GM10847 (cell line): ENCODE measurements around the gene VWA3B.

ENCODE experiments used
- POLR2A ChIP-seq: IDR thresholded peaks from 2 replicates; pipeline ENCODE4 v1.6.1; 2011; ENCODE audit not compliant: insufficient read length; ENCODE audit errors: extremely low read depth

VWA3B gene

DNA sequence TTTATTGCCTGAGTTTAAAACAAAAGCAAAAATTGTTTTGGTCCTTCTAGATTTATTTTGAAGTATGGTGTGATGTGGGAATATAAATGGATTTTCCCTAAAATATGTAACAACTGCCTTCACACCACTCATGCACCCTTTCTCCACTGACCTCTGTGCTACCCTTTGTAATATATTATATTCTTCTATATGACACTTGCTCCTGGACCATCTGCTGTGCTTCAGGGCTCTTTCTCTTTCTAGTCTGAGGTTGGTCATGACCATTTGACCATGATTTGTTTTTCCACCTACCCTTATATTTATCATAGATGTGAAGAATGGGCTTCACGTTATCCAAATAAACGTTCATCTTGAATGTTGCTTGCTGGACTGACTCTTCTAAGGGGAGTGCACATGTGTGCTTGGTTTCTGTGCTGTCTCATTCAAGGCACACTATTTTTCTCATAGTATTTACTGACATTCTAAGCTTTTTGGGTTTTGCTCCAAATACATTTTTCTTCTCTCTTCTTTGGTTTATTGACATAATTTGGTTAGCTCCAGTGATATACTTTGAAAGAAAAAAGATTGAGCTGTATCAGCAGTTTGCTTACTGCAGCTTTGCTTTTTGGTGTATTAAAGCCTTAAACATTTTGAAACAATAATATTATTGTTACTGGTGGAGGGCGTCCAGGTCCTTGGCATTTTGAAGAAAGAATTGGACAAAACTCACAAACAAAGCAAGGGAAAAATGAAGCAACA is 61.8 kb downstream of the VWA3B start:
- no peak for TF ChIP-seq POLR2A

DNA sequence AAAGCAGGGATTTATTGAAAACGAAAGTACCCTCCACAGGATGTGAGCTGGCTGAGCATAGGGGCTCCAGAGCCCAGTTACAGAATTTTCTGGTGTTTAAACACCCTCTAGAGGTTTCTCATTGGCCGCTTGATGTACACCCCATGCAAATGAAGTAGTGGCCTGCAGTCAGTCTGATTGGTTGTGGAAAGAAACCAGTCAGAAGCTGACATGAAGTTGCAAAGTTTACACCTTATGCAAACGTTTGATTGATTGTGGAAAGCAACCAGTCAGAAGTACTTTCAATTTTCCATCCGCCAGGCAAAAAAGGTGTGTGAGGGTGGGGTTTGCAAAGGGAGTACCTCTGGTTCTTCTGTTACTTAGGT is 62.3 kb downstream of the VWA3B start:
- TF ChIP-seq POLR2A, result no peak

DNA sequence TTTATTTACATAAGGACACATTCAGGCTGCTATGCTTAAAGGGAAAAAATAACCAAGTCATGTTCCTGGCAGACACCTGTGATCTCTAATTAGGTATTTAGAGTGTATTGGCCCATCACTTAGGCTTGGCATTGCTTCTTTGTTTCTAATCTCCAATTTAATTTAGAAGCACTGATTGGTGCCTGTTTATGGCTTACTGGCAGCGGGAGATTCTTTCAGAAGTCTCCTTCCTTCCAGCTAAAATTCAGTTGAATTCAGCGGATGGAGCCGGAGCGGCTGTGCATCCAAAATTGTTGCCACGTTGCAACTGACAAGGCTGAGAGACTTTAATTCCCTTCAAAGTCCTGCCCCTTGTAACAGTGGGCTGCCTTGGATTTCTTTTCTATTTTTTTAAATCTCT is 66.5 kb downstream of the VWA3B start:
- TF ChIP-seq POLR2A, result no peak

DNA sequence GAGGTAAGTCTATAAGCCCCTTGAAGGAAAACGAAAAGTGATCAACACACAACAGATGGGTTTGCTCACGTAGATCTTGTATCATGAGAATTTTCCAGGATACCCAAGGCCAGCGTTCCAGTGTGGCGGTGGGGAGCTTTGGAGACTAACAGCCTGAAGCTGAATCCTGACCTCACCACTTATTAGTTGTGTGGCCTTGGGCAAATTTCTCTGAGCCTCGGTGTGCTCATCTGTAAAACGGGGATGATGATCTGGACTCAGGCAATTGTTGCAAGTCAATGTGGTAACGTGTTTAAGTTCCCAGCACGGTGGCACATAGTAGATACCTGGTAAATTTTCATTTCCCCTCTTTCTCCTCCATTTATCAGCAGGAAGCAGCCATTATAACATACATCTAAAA is 68.3 kb downstream of the VWA3B start:
- no peak for TF ChIP-seq POLR2A

DNA sequence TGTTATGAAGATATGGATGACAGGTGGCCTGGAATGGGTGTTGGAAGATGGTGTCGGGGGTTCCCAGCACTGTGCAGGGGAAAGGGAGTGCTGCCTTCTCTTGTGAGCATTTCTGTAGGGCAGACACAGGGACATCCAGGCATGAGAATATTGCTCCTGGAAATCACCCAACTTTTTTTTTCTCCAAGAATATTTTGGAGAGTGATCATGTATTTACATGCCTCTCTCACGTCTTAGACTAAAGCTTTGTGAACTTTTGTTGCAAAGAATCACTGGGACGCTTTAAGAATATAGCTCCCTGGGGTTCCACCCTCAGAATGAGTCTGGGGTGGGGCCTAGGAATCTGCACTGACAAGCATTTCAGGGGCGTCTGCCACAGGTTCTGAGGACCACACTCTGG is 68.7 kb downstream of the VWA3B start:
- no peak for TF ChIP-seq POLR2A

DNA sequence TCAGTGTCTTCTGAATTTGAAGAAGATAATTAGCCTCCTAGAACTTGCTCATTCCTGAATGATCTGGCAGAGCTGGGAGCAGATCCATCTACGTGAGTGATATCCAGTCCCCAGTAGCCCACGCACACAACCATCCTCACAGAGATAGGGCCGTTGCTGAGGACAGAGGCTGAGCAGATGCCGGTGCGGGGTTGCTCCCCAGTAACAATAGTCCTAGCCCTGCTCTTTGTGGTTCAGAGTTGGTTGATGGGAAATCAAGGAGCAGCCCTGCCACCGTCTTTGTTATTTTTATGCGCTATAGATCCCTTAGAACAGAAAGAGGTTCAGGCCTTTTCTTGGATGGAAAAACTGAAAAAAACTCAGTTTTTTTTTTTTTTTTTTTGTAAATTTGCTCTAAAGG is 69.3 kb downstream of the VWA3B start:
- no peak for TF ChIP-seq POLR2A

DNA sequence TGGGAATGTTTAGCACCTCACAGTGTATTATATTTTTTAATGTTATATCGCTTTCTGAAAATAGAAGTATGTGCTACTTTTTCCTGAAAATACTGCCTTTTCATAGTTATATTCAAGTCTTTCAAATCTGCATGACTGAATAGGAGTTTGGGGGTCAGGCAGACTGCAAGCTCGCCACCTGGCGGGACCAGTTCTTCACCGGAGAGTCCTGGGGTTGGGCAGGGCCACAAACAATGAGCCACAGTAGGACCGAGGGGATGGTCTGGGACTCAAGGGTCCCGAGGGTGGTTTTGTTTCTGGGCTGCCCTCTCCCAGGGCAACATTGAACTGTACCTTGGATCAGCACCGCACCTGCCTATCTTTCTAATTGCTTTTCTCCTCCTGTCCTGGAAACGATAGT is 70.6 kb downstream of the VWA3B start:
- no peak for TF ChIP-seq POLR2A

DNA sequence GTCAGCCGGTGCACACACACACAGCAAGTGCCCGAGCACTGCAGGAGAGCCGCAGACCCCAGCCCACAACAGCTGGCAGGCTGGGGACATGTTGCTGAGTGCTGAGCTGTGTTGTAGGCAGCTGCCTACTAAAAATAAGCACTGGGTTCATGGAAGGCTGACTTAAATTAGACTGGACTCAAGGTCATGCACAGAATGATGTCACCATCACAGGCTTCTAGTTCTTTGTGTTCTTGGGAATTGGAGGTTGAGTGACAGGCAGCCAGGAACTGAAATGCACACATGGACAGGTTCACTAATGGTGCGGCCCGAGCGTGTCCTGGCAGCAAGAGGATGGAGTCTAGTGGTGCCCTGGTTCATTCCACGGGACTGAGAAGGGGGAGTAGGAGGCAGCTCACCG is 71.3 kb downstream of the VWA3B start:
- TF ChIP-seq POLR2A, result no peak

DNA sequence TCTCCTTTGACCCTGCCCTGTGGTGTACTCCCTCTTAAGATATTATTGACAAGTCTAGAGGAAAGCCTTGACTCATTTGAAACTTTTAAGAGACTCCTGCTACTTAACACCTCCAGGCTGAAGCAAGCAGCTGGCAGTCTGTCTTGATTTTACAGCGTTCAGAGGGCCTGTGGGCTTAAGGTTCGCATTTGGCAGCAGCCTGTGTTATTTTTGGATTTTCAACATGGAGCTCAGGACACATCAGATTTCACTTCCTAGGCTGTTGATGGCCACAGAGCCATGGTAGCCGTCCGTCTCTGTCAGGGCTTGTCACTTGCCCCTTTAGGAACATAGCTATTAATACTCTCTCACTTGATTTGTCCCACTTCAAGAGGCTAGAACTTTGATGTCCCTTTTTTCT is 73.6 kb downstream of the VWA3B start:
- no peak for TF ChIP-seq POLR2A

DNA sequence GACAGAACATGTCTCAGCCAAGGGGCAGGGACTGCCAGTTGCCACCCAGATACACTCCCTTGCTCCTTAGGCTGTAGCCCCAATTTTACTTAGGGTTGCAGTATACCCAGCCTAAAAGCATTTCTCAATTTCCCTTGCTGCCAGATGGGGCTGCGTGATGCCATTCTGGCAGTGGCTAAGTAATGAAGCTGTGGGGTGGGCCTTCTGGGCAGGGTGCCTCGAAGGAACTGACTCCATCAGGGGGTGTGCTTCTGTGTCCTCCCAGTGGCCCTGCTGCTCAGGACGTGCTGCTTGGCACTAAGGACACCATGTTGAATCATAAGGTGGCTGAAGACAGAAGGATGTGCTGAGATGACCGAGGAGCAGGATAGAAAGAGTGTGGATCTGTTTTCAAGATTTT is 74.2 kb downstream of the VWA3B start:
- no peak for TF ChIP-seq POLR2A

DNA sequence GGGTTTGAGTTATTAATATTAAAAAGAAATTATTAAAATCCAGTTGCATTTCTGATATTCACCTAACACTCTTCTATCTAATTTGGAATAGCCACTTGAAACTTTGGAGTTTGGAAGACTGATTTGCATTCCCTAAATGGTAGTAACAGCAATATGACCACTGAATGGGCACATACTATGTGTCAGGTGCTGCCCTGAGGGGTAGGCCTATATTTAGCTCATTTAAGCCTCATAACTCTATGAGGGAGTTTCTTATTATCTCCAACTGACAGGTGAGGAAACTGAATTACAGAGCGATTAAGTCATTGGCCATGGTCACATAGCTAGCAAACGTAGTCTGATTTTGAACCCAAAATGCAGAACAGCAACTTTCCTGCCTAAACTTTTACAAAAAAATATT is 77.3 kb downstream of the VWA3B start:
- TF ChIP-seq POLR2A, result no peak

DNA sequence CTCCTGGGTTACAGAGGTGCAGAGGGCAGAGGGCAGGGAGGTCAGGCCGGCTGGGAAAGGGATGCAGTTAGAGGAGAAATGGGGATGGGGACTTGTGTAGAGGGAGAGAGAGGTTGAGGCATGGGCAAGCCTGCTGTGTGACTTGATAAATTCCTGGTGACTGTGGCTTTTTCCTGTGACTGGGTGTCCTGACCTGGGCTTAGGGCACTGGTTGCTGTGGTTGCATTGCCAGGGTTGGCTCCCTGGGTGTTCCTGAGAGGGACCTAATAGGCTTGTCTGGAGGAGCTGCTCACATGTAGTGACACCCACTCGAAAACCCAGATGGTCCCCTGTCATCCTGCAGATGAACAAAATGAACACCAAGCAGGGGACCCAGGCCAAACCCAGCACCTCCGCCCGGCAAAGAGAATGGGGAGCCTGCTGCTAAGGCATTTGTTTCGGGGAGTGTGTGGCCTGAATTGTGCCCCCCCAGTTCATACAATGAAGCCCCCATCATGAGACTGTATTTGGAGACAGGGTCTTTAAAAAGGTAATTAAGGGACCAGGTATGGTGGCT is 78.6 kb downstream of the VWA3B start:
- TF ChIP-seq POLR2A, result no peak

DNA sequence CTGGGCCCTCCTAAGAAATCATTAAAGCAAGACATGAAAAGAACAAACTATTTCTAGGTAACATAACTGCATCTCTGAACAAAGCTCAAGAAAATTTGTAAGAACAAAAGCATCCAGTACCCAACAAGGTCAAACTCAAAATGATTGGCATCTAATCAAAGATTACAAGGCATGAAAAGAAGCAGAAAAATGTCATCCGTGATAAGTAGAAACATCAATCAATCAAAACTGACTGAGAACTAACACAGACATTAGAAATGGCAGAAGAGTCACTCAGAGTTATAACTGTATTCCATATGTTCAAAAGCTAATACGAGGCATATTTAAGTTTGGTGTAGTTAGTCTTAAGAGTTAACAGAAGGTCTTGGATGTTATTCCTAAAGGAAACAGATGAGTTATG is 80.9 kb downstream of the VWA3B start:
- TF ChIP-seq POLR2A, result no peak

DNA sequence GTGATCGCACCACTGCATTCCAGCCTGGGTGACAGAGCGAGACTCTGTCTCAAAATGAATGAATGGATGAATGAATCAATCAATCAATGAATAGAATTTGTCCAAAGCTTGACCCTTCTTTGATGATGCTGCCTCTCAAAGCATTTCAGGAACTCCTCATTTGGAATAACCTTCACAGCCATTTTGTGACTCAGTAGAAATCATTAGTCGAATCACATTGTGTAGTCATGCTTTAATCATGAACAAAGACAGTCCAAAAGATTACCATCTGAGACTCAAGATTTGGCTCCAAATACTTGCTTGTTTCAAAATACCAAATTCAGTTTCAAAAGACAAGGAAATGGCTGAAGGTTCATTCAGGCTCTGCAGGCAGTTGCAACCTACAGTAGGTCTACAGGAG is 83.1 kb downstream of the VWA3B start:
- no peak for TF ChIP-seq POLR2A

DNA sequence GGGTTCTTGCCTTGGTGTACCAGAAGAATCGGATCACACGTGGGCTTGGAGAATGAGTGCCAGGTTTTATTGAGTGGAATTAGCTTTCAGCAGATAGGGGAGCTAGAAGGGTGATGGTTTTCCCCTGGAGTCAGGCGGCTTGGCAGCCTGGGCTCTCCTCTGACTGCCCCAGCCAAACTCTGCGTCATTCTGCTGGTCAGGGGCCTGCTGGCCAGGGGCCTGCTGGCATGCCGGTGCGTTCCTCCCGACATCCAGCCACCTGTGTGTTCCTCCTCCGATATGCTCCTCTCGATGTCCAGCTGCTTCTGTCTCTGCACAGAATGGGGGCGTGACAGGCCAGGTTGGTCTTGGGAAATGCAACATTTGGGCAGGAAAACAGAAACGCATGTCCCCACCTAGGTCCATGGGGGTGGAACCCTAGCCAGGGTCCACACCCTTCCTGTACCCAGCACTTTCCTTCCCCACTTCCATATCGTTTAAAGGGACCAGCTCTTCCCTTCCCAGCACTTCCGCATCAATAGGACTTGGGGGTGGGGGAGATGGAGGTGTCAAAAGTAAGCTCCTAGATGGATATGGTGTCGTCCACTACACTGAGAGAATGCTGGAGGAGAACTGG is 85.3 kb downstream of the VWA3B start:
- no peak for TF ChIP-seq POLR2A

DNA sequence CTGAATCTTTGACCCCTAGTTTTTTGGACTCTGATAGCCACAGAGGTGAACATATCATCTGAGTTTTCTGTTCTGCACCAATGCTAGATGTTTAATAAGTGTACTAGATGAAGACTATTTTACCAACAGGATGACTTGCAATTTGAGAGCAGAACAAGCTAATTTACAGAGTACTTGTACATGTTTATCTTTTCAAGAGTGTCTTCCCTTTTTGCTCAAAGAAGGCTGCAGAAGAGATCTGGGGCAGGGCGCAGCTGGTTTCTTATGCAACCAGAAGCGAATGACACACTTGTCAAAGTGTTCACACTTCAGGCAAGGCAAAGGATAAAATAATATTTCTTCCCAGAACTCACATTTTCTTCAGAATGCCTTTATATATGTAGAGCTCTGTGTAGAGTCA is 86.0 kb downstream of the VWA3B start:
- TF ChIP-seq POLR2A, result no peak

DNA sequence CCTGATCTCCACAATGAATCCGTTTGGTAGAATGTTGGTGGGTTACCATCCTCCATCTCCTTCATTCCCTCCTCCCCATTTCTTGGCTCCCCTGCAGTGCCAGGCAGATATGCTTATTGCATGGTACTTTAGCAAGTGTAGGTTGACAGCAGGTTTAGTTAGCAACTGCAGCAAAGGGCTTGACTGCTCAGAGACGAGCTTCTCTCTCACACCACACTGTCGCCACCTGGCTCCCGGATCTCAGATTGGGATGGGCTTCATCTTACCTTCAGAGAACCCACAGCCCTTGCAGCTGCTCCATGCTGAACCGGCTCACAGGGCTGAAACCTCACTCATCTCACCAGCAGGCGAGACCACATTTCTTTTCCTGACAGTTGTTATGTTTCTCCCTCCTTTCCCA is 88.8 kb downstream of the VWA3B start:
- TF ChIP-seq POLR2A, result no peak

DNA sequence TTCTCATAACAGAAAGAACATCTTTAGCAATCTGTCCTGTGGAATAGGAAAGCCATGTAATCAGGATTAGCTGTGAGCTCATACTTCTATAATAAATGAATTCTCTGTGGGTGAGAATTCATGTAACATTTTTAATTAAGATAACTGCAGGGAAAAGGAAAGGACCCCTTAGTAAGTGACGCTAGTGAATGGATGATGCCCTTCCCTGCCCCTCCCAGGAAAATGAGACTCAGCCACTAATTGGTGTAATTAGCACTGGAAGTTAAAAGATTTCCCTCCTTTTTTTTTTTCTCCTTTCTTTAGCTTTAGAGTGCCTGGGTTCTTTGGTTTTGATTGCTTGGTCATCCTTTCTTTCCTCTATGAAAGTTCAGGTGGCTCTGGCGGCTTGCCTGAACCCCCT is 90.3 kb downstream of the VWA3B start:
- TF ChIP-seq POLR2A, result no peak

DNA sequence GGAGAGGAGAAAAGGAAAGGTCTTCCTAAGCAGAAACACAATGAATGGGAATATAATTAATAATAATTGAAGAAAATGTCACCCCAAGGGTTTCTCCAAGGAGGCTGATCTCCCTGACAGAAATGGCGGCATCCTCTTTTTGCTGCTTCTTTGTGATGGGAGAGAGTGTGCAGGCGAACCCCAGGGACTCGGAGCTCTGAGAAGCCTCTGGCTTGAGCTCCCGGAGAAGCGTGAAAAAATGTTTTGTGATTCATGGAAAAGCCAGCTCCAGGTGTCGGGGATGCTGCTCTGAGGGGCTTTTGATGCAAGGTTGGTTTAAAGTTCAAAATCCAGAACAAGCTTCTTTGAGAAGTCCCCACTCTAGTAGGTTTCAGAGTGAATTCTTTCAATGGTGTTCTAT is 91.0 kb downstream of the VWA3B start:
- no peak for TF ChIP-seq POLR2A
